HFF-Myc (cell line): Measurements from ENCODE around the gene OVCH1.

Experiments used
- DNase-seq: peaks from one replicate; pipeline ENCODE4 v3.0.0-alpha.2; 2011; ENCODE audit warnings: low read depth; ENCODE audit errors: extremely low read depth
- H3K4me3 ChIP-seq: replicated peaks from 2 replicates; pipeline ENCODE4 v1.5.1; 2011; ENCODE audit warnings: low read depth, mild to moderate bottlenecking, control low read depth, low read length
- TF ChIP-seq, protein P1 (sequence below): IDR thresholded peaks from 2 replicates; pipeline ENCODE4 v1.5.1; 2012; ENCODE audit warnings: mild to moderate bottlenecking, low read depth, low read length, control low read depth; ENCODE audit errors: missing control alignments

The OVCH1 gene

DNA sequence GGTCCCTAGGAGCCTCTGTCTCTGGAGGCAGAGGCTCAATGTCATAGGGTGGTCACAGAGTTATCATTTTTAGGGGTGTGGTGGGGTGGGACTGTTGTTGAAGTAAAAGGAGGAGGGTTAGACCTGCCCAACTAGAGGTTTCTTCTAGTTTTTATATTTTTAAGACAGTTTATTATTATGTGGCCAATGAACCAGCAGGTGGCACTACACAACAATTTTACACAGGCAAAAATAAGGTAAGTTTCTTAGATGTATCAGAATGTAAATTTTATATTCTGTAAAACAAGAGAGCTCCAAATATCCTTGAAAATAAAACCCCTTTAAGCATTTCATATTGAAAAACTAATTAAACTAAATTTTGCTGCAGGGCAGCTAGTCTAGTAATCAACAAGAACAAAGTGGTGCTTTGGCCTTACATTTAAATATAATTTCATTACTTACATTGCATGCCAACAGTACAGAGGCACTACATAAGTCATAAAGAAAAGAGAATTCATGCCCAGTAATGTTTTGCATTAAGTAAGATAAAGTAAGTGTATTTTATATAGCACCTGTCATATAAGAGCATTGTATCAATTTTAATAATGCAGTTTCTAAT lies 22.2 kb upstream of the OVCH1 start:
- TF ChIP-seq, protein P1, sequence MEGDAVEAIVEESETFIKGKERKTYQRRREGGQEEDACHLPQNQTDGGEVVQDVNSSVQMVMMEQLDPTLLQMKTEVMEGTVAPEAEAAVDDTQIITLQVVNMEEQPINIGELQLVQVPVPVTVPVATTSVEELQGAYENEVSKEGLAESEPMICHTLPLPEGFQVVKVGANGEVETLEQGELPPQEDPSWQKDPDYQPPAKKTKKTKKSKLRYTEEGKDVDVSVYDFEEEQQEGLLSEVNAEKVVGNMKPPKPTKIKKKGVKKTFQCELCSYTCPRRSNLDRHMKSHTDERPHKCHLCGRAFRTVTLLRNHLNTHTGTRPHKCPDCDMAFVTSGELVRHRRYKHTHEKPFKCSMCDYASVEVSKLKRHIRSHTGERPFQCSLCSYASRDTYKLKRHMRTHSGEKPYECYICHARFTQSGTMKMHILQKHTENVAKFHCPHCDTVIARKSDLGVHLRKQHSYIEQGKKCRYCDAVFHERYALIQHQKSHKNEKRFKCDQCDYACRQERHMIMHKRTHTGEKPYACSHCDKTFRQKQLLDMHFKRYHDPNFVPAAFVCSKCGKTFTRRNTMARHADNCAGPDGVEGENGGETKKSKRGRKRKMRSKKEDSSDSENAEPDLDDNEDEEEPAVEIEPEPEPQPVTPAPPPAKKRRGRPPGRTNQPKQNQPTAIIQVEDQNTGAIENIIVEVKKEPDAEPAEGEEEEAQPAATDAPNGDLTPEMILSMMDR: peak; percentile 36
- no peak overlapping the region for H3K4me3 ChIP-seq
- no peak for DNase-seq

DNA sequence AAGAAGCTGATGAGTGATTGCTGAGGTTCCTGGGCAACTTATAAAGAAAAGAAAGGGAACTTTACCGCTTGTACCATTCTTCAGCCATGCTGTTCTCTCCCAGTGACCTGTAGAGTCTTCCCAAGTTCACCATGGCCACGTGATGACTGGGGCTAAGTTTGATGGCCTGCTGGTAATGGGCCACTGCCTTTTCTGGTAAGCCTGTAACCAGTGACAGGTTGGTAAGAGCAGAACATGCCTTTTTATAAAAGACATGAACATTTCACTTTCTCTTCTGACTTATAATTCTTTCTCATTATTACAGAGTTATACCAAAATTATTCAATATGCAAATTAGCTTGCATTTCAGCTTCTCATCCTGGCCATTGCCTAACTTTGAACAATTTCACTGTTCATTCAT lies 20.9 kb upstream of the OVCH1 start:
- TF ChIP-seq, protein P1: no peak
- no peak overlapping the region for H3K4me3 ChIP-seq
- no peak for DNase-seq

DNA sequence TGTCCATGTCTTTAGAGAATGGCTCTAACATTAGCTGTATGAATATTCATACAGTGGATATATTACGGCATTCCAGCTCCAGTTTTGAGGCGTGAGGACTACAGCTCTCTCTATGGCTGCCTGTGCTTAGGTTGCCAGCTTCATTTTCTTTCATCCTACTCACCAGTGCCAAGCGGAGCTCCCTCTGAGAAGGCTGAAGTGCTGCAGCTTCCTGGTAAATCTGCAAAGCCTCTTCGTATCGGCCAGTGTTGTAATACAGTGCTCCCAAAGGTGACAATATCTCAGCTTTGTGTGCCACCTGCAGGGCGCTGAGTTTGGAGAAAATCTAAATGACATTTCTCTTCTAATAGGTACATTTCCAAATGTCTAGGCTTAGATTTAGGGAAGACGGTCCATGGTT lies 19.8 kb upstream of the OVCH1 start:
- TF ChIP-seq, protein P1: no peak
- no peak overlapping the region for H3K4me3 ChIP-seq
- no peak for DNase-seq

DNA sequence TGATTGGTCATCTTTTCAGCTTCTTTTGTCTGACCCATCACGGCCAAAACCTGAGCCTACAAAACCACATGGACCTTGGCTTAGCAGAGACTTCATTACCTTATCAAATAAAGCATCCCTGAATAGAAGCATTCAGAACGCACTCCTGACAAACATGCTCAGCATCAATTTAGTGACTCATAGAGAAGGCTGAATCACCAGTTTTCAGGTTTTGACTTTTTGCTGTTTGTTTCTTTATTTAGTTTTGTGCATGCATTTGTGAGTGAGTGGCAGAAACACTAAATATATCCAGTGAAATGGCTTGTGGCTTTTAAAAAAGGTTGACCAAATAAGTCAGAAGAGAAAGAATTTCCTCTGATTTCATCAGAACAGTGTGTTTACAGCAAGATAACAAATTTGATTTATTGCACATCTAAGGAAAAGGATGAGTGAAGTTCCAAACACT lies 19.0 kb upstream of the OVCH1 start:
- TF ChIP-seq, protein P1: no peak
- no peak overlapping the region for H3K4me3 ChIP-seq
- no peak for DNase-seq

DNA sequence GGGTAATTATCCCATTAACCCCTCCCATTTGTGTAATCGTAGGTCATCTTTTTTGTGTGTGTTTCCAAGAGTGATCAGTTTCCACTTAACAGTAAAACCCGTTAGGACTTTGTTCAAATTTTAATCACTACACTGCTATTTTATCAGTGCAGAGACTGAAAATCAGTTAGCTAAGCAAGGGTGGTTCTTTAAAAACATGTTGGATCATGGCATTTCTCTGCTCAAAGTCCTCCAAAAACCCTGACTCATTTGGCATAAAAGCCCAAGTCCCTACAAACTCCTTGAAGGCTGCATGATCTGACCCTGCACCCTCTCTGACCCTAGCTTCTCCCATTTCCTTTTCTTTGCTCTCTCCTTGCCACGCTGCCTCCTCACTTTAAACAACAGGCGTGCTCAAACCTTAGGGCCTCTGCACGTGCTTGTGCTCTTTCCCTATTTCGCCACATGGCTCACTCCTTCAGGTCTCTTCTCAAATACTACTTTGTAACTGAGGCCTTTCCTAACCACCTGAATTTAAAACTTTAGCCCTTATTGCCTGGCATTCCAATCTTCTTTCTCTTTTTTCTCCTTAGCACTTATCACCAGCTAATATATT lies 13.2 kb upstream of the OVCH1 start:
- no peak overlapping the region for H3K4me3 ChIP-seq
- no peak for DNase-seq
- TF ChIP-seq, protein P1: no peak

DNA sequence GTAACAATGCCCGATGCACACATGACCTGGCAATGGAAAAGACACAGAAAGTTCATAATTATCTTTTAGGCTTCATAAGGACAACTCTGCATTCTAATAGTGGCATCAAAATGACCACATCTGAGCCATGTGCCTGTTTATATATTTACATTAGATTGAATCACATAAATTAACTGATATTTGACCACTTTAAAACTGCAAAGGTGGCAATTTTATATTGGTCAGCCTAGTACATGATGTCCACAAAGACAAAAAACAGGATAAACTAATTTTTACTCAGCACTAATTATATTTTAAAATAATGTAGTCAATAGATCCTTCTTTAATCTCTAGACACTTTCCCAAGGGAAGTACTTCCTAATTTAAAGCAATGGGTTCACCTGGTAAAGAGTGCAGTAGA lies 12.0 kb upstream of the OVCH1 start:
- DNase-seq: no peak
- TF ChIP-seq, protein P1: no peak
- no peak overlapping the region for H3K4me3 ChIP-seq
